Muscle of leg (tissue), 11 donors: ENCODE data around the gene LTA. TPM values are rescaled to one million over a fixed set of nuclear protein-coding genes. Genes with fewer than 3 reads are reported as not detected.
A peak's percentile ranks its signal among the peaks of the same experiment; 100 is the strongest.

Experiments
- DNase-seq: peaks from one replicate; pipeline ENCODE4 v3.0.0; 2013
- H3K27ac ChIP-seq: one replicate; pipeline ENCODE4 v1.5.1; 2013; ENCODE audit warnings: mild to moderate bottlenecking, low read length, control low read depth
- H3K27me3 ChIP-seq: one replicate; pipeline ENCODE4 v1.6.1; 2013; ENCODE audit warnings: low read length; ENCODE audit not compliant: control insufficient read depth, insufficient read depth
- H3K36me3 ChIP-seq: one replicate; pipeline ENCODE4 v1.6.1; 2013; ENCODE audit warnings: low read length; ENCODE audit not compliant: control insufficient read depth, insufficient read depth
- H3K4me1 ChIP-seq: one replicate; pipeline ENCODE4 v1.6.1; 2013; ENCODE audit warnings: low read length; ENCODE audit not compliant: control insufficient read depth, insufficient read depth
- H3K4me3 ChIP-seq: one replicate; pipeline ENCODE4 v1.5.1; 2013; ENCODE audit warnings: low read length, control low read depth
- H3K9me3 ChIP-seq: replicated peaks from 2 replicates; pipeline ENCODE4 v1.6.1; 2013; ENCODE audit warnings: low read depth, low read length; ENCODE audit not compliant: control insufficient read depth
- WGBS: methylation state at CpG from one replicate; pipeline ENCODE4 v1.1.5; 2013; ENCODE audit warnings: missing lambda C conversion rate; ENCODE audit not compliant: insufficient coverage; 5-methylcytosine and 5-hydroxymethylcytosine counted together
- polyA plus RNA-seq, 8 donors: library from polyadenylated mRNA; unstranded; fragments of 120-200 nt; gene quantifications; one replicate each; pipeline versions ENCODE4 v1.2.1 to v1.2.3, GENCODE V29; 2013; ENCODE audit warnings: inconsistent platforms in 1 of 8, low replicate concordance in 1 of 8; ENCODE audit not compliant: insufficient read length in 8 of 8, insufficient read depth in 1 of 8
- total RNA-seq: library from RNA; stranded (reverse); fragments of 120-200 nt; gene quantifications from one replicate; pipeline ENCODE4 v1.2.4, GENCODE V29; 2013

The LTA gene
- total and polyA plus RNA-seq, 9 donors, result 0.04 to 0.26 (median 0.19) TPM; not detected in 3

- Histone ChIP-seq H3K27me3 (no peaks in the 10 kb centered on the region), H3K36me3 (peaks cover 47% of the 10 kb centered on the region), H3K4me3 (no peak overlapping the region), H3K4me1 (peaks cover 28% of the 10 kb centered on the region), H3K27ac (peak overlapping the region; percentile 35), H3K9me3 (no peaks in the 10 kb centered on the region)
- DNase-seq, result no peak
- 69% methylated on average over 17 of the region's 24 CpGs for whole genome bisulfite sequencing
Measured at GRCh38 chr6:31557443-31558317, 14.4 kb upstream of the LTA start.

GRCh38 chr6:31558318-31558625 is 13.8 kb upstream of the LTA start:
- 88% methylated on average over 8 of the region's 8 CpGs for WGBS
- Histone ChIP-seq H3K9me3 (no peaks in the 10 kb centered on the region), H3K27ac (peak overlapping the region; percentile 35), H3K4me1 (peaks cover 28% of the 10 kb centered on the region), H3K4me3 (no peak overlapping the region), H3K27me3 (no peaks in the 10 kb centered on the region), H3K36me3 (peaks cover 43% of the 10 kb centered on the region)
- no peak for DNase-seq

- Histone ChIP-seq H3K4me1 (peaks cover 28% of the 10 kb centered on the region), H3K36me3 (peaks cover 42% of the 10 kb centered on the region), H3K27ac (peak overlapping the region; percentile 82), H3K27me3 (no peaks in the 10 kb centered on the region), H3K9me3 (no peaks in the 10 kb centered on the region), H3K4me3 (no peak overlapping the region)
- peak; percentile 74 for DNase-seq
- WGBS, result 86% methylated on average over 8 of the region's 14 CpGs
Measured at GRCh38 chr6:31558631-31559500, 13.2 kb upstream of the LTA start.

GRCh38 chr6:31559606-31559957 is 12.5 kb upstream of the LTA start:
- Histone ChIP-seq H3K4me3 (no peak overlapping the region), H3K9me3 (no peaks in the 10 kb centered on the region), H3K27ac (peak overlapping the region; percentile 82), H3K4me1 (peaks cover 28% of the 10 kb centered on the region), H3K27me3 (no peaks in the 10 kb centered on the region), H3K36me3 (peaks cover 42% of the 10 kb centered on the region)
- WGBS, result 91% methylated on average over 3 of the region's 4 CpGs
- no peak for DNase-seq

GRCh38 chr6:31559958-31560696 is 12.0 kb upstream of the LTA start:
- peaks cover 28% of the 10 kb centered on the region for H3K4me1 ChIP-seq
- DNase-seq, result peak; percentile 77
- H3K27me3 ChIP-seq, result no peaks in the 10 kb centered on the region
- H3K4me3 ChIP-seq, result no peak overlapping the region
- no peaks in the 10 kb centered on the region for H3K9me3 ChIP-seq
- WGBS, result 59% methylated on average over 6 of the region's 7 CpGs
- peaks cover 42% of the 10 kb centered on the region for H3K36me3 ChIP-seq
- H3K27ac ChIP-seq, result peak overlapping the region; percentile 82

GRCh38 chr6:31560697-31561058 is 11.4 kb upstream of the LTA start:
- DNase-seq, result no peak
- Histone ChIP-seq H3K9me3 (no peaks in the 10 kb centered on the region), H3K36me3 (peaks cover 42% of the 10 kb centered on the region), H3K4me3 (no peak overlapping the region), H3K4me1 (peaks cover 28% of the 10 kb centered on the region), H3K27me3 (no peaks in the 10 kb centered on the region), H3K27ac (peak overlapping the region; percentile 82)

GRCh38 chr6:31567531-31568370 is 4.3 kb upstream of the LTA start:
- Histone ChIP-seq H3K27ac (no peak overlapping the region), H3K4me1 (no peaks in the 10 kb centered on the region), H3K27me3 (no peaks in the 10 kb centered on the region), H3K4me3 (no peak overlapping the region), H3K9me3 (no peaks in the 10 kb centered on the region), H3K36me3 (no peaks in the 10 kb centered on the region)
- WGBS, result 35% methylated on average over 6 of the region's 9 CpGs
- DNase-seq, result no peak

- Histone ChIP-seq H3K9me3 (no peaks in the 10 kb centered on the region), H3K27me3 (no peaks in the 10 kb centered on the region), H3K4me3 (no peak overlapping the region), H3K27ac (no peak overlapping the region), H3K36me3 (no peaks in the 10 kb centered on the region), H3K4me1 (no peaks in the 10 kb centered on the region)
- 69% methylated on average over 3 of the region's 3 CpGs for WGBS
- peak; percentile 43 for DNase-seq
Measured at GRCh38 chr6:31568537-31568961, 3.5 kb upstream of the LTA start.

- Histone ChIP-seq H3K36me3 (no peaks in the 10 kb centered on the region), H3K27ac (no peak overlapping the region), H3K4me1 (peaks cover under 1% of the 10 kb centered on the region), H3K4me3 (no peak overlapping the region), H3K27me3 (no peaks in the 10 kb centered on the region), H3K9me3 (no peaks in the 10 kb centered on the region)
- no peak for DNase-seq
- no CpG with 5 or more reads among the region's 1 CpG for WGBS
Measured at GRCh38 chr6:31569861-31570536, 2.1 kb upstream of the LTA start.
